ENCODE results near the gene FBLN1.
"Not testable (repeated sequence)": the region's sequence is repeated elsewhere in the genome, so short reads cannot be mapped to it uniquely, and the experiment has no call there.

FBLN1 gene

DNA sequence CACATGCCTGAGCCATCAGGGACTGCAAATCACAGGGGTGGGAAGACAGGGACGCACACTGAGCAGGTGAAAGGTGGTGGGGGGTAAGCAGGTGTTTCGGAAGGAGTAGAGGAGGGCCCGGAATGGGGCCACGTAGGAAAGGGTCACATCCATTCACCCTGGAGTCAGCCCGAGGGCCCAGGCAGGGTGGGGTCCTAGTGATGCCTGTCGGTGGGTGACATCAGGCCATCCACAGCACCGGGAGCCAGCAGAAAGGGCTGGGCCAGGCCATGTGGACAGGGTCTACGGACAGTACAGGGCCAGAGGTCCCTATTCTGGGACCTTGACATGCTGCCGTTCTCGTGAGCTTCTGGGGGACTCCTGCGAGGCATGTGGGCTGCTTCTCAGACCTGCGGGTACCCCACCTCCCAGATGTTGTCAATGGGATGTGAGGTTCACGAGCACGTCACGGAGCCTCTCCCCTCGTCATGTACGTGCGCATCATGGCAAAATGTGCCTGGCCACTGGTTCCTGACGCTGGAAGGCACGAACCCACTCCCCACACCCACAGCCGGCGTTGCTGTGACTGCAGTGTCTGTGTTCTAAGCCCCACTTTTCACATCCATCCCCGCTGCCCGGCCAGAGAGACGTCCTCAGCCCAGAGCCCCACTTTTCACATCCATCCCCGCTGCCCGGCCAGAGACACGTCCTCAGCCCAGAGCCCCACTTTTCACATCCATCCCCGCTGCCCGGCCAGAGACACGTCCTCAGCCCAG is 84.1 kb downstream of the FBLN1 start:
- TF ChIP-seq, protein P1, sequence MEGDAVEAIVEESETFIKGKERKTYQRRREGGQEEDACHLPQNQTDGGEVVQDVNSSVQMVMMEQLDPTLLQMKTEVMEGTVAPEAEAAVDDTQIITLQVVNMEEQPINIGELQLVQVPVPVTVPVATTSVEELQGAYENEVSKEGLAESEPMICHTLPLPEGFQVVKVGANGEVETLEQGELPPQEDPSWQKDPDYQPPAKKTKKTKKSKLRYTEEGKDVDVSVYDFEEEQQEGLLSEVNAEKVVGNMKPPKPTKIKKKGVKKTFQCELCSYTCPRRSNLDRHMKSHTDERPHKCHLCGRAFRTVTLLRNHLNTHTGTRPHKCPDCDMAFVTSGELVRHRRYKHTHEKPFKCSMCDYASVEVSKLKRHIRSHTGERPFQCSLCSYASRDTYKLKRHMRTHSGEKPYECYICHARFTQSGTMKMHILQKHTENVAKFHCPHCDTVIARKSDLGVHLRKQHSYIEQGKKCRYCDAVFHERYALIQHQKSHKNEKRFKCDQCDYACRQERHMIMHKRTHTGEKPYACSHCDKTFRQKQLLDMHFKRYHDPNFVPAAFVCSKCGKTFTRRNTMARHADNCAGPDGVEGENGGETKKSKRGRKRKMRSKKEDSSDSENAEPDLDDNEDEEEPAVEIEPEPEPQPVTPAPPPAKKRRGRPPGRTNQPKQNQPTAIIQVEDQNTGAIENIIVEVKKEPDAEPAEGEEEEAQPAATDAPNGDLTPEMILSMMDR (IDR thresholded peaks at IDR 0.05; ENCODE audit: low read depth, low read length), result no peak
- no peak for DNase-seq (ENCODE audit: extremely low read depth, low read depth)

DNA sequence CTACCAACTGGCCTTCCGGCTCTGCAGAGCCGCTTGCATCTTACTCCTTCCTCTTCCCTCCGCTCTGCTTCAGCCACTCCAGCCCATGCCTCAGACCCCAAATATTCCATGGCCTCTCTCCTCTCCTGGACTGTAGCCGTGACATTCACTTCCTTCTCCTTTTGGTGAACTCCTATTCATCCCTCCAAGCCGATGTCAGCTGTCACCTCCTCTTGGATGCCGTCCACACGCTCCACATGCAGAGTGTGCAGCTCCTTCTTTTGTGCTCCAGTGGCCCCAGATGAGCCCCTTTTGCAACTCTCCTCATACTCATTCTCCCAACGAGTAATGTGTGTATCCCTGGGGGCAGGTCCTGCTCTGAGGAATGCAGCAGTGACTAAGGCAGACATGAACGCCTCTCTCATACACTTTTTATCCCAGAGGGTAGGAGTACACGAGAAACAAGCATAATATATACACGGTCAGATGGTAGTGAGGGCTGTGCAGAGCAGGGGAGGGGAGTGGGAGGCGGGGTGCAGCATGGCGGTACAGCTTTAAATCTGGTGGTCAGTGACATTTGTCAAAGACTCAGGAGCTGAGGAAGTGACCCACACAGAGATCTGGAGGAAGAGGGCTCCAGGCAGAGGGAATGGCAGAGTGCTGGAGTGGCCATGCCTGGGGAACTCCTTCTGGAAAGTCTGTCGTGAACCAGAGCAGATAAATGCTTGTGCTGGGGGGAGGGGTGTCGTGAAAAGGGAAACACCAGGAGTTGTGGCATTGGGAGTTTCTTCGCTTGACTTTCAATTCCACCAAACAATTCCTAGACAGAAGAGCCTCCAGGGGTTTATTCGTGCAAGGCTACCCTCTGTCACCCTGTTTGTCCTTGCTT is 85.2 kb downstream of the FBLN1 start:
- DNase-seq (ENCODE audit: extremely low read depth, low read depth), result no peak
- TF ChIP-seq, protein P1 (IDR thresholded peaks at IDR 0.05; ENCODE audit: low read depth, low read length), result no peak

DNA sequence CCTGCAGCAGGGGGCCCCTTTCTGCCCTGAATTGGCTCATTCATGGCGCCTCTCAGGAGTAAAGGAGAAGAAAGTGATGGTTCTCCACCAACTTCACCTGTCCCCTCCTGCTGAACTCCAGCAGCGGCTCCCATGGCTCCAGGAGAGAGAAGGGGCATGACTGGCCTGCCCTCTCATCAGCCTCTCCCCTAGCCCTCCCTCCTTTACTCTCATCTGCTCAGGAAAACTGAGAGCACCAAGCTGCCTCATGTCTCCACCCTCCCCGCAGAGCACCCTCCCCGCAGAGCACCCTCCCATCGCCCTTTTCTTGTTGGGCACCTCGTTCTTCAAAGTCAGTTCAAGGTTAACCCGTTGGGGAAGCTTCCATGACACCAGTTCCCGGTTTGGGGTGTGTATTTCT is 86.9 kb downstream of the FBLN1 start:
- TF ChIP-seq, protein P1 (IDR thresholded peaks at IDR 0.05; ENCODE audit: low read depth, low read length), result no peak
- DNase-seq (ENCODE audit: extremely low read depth, low read depth), result no peak

DNA sequence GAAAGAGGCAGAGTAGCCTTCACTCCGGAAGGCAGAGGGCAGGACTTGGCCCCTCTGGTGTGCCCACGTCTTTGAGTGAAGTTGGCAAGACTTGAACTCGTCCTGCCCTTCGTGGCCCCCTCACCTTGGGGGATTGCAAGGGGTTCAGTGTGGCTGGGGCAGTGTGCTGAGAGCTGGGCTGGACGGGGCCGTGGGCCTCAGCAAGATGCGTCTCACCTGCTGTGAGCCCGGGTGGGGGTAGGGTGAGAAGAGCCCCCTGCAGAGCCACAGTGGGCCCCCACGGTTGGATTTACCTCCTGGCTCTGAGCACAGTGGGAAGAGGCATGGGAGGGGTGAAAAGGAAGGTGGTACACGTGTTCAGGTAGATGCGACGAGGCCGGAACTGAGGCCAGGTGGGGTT is 87.6 kb downstream of the FBLN1 start:
- TF ChIP-seq, protein P1 (IDR thresholded peaks at IDR 0.05; ENCODE audit: low read depth, low read length), result no peak
- DNase-seq (ENCODE audit: extremely low read depth, low read depth), result no peak

DNA sequence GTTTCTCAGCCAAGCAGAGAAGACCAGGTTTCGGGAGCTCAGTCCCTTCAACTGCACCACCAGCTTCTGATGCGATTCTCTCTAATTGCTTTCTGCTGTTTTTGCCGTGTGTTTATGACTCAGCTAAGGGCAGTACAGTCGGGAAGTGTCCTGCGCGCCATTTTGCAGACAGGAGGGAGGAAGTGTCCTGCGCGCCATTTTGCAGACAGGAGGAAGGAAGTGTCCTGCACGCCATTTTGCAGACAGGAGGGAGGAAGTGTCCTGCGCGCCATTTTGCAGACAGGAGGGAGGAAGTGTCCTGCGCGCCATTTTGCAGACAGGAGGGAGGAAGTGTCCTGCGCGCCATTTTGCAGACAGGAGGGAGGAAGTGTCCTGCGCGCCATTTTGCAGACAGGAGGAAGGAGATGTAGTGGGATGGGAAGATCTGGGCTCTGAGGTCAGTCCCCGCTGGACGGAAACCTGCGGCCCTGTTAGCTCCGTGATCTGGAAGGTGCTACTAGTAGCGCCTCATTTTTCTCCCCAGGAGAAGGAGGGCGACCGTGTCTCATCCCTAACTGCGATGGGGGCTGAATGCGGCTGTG is 89.0 kb downstream of the FBLN1 start:
- not testable (repeated sequence) for DNase-seq (ENCODE audit: extremely low read depth, low read depth)

DNA sequence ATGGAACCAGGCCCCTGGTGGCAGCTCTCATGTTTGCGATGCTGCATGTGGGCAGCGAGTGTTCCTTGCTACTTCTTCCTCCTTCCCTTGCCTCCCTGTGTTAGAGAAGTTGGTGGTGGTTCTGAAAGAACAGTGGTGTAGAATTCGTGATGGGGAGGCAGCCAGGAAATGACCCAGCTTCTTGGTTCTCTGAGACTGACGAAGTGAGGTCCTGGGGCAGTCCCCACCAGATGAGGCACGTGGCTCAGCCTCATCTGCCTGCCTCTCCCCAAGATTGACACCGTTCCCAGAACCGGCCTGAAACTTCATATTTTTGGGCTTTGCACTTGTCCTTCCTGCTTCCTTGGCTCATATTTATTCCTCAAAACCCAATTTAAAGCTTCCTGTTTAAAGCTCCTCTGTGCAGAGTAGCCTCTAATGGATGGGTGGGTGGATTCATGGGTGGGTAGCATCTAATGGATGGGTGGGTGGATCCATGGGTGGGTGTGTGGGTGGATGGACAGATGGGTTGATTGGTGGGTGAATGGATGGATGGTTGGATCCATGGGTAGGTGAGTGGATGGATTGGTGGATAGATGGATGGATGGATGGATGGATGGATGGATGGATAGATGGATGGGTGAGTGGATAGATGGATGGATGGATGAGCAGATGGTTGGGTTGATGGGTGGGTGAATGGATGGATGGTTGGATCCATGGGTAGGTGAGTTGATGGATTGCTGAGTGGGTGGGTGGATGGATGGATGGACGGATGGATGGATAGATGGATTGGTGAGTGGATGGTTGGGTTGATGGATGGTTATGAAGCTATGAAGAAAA is 91.6 kb downstream of the FBLN1 start:
- TF ChIP-seq, protein P1 (IDR thresholded peaks at IDR 0.05; ENCODE audit: low read depth, low read length), result no peak
- DNase-seq (ENCODE audit: extremely low read depth, low read depth), result no peak

DNA sequence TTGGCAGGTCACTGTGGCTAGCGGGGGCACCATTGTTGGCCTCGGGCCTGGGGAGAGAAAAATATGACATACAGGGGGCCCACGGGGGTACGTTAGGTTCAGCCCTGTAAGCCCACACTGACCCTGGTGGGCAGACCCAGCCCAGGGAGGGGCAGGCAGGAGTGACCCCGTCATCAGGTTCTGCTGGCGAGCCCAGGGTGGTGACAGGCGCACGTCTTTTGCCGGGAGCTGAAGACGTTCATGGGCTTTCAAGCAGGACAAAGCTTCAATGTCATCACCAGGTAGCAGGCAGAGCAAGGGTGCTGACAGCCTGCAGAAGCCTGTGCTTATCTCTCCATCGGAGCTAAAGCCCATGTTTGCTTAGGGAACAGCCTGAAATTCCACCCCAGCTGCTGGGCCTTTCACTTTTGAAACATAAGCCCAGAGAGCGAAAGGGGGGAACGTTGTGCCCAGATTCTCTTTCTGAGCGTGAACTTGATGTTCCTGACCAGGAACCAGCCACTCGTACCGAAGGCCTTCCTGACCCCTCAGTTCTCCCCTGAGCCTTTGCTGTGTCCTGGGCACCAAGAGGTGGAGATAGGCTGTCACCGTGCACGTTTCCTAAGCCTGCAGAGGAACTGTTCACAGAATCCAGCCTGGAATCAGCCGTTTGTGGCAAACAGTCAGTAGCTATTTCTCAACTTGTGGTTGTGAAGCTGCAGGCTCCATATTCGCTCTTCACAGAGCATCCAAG is 94.9 kb downstream of the FBLN1 start:
- TF ChIP-seq, protein P1 (IDR thresholded peaks at IDR 0.05; ENCODE audit: low read depth, low read length), result no peak
- no peak for DNase-seq (ENCODE audit: extremely low read depth, low read depth)
